ENCODE measurements around the gene MOV10L1.

GRCh38 chr22:50170453-50171318 is 80.9 kb downstream of the MOV10L1 start, which contains the start of gene PANX2:
- TF ChIP-seq CTCF (conservative IDR thresholded peaks at IDR 0.05; ENCODE audit: low read depth, low read length) (no peak), EZH2 (IDR thresholded peaks at IDR 0.05; ENCODE audit: borderline replicate concordance, low read depth, low read length, poor library complexity, severe bottlenecking) (no peak)
